GM10266 (cell line): ENCODE data around the gene EVI5.
"Not testable (repeated sequence)": the region's sequence is repeated elsewhere in the genome, so short reads cannot be mapped to it uniquely, and the experiment has no call there.

Experiments
- DNase-seq: peaks from one replicate; pipeline ENCODE4 v3.0.0; 2012; ENCODE audit errors: extremely low spot score
- TF ChIP-seq, protein P1 (sequence below): IDR thresholded peaks from 2 replicates; pipeline ENCODE4 v1.5.1; 2012; ENCODE audit warnings: mild to moderate bottlenecking, low read depth; ENCODE audit not compliant: control insufficient read depth, insufficient read depth; ENCODE audit errors: missing control alignments

Gene EVI5

GRCh38 chr1:92748138-92748537, 36.8 kb downstream of the EVI5 start:
- no peak for DNase-seq
- TF ChIP-seq, protein P1, sequence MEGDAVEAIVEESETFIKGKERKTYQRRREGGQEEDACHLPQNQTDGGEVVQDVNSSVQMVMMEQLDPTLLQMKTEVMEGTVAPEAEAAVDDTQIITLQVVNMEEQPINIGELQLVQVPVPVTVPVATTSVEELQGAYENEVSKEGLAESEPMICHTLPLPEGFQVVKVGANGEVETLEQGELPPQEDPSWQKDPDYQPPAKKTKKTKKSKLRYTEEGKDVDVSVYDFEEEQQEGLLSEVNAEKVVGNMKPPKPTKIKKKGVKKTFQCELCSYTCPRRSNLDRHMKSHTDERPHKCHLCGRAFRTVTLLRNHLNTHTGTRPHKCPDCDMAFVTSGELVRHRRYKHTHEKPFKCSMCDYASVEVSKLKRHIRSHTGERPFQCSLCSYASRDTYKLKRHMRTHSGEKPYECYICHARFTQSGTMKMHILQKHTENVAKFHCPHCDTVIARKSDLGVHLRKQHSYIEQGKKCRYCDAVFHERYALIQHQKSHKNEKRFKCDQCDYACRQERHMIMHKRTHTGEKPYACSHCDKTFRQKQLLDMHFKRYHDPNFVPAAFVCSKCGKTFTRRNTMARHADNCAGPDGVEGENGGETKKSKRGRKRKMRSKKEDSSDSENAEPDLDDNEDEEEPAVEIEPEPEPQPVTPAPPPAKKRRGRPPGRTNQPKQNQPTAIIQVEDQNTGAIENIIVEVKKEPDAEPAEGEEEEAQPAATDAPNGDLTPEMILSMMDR, result no peak

GRCh38 chr1:92747735-92748134, 37.2 kb downstream of the EVI5 start:
- DNase-seq, result no peak
- TF ChIP-seq, protein P1, result no peak

- not testable (repeated sequence) for DNase-seq
These were observed 38.7 kb downstream of the EVI5 start for GRCh38 chr1:92746255-92746654.

DNA sequence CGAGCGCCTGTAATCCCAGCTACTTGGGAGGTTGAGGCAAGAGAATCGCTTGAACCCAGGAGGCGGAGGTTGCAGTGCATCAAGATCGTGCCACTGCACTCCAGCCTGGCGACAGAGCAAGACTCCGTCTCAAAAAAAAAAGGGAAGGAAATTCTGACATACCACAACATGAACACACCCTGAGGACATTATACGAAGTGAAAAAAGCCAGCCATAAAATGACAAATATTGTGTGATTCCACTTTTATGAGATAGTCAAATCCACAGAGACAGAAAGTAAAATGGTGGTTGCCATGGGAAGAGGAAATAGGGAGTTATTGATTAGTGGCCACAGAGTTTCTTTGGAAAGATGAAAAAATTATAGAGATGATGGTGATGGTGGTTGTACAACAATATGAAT, 41.7 kb downstream of the EVI5 start:
- no peak for DNase-seq
- TF ChIP-seq, protein P1, result no peak

DNA sequence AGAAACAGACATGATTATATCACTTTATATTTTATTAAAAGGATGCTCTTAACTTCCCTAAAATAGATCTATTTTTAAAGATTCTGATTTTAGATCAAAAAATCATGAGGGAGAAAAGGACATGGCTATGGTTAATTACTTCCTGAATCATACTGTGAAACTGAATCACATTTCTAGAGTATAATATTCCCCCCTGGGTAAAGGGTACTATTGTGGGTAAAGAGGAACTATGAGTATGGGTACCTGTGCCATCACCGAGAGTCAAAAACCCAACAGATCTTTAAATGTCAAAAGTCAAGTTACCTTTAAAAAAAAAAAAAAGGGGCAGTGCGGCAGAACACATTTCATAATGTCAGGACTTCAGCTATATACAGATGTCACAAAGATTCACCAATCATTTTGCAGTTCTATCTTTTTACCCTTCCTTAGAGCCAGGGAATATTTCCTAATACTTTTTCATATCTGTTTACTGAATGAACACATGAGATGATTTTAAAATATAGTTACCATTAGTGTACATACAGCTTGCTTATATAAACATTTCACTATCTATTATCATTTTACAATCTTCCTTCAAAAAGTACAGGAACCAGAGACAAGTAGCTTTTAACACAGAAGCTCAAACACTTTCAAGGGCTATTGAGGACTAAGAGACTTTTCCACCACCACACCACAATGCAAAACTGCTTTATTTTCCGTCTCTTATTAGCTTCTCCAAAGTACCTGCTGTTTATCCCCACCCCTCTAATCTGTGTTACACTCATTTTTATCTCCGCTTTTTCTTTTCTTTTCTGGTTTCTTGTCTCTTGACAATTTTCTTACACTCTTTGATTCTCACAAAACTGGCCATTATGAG, 45.0 kb downstream of the EVI5 start:
- TF ChIP-seq, protein P1, result no peak

DNA sequence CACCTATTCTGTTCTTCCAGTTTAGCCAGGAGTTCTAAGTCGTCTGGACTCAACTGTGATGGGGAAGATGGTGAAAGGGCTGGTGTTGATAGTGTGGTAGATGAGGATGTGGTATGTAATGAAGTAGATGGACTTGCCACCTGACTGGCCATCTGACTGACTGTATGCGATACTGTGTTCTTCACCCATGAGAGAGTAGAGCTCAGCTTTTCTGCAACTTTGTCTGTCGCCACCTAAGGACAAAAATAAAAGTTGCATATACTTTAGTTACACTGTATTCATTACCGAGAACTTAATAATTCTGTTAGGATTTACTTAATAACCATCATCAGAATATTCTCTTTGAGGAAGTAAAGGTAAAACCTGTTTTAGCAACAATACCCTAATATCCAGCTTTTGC, 48.5 kb downstream of the EVI5 start:
- peak; percentile 7 for DNase-seq
- TF ChIP-seq, protein P1, result no peak

More for the DNA sequence above, 45.0 kb downstream of the EVI5 start:
- no peak for DNase-seq

DNA sequence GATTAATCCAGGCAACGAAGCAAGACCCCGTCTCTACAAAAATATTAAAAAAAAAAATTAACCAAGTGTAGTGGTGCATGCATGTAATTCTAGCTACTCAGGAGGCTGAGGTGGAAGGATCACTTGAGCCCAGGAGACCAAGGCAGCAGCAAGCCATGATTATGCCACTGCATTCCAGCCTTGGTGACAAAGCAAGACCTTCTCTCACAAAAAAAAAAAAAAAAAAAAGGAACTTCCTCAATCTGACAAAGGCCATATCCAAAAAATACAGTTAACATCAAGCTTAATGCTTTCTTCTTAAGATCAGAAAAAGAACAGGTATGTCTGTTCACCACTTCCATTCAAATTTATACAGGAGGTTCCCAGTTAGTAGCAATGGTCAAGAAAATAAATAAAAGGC, 54.4 kb downstream of the EVI5 start:
- TF ChIP-seq, protein P1, result no peak
- no peak for DNase-seq
